GM20431 (cell line): ENCODE results near the gene INPP5D.
"Not testable (repeated sequence)": the region's sequence is repeated elsewhere in the genome, so short reads cannot be mapped to it uniquely, and the experiment has no call there.

Experiments used
- in situ Hi-C: fragments of 300-500 bp; cut with MseI, MboI; formaldehyde crosslinking; loops from one replicate; pipeline ENCODE4 v1.15.0; 2020; ENCODE audit warnings: low sequenced_read_pairs; ENCODE audit not compliant: unreplicated experiment

The INPP5D gene

GRCh38 chr2:233108611-233109490 lies 48.7 kb downstream of the INPP5D start:
- in situ Hi-C loops, result no loop called here

DNA sequence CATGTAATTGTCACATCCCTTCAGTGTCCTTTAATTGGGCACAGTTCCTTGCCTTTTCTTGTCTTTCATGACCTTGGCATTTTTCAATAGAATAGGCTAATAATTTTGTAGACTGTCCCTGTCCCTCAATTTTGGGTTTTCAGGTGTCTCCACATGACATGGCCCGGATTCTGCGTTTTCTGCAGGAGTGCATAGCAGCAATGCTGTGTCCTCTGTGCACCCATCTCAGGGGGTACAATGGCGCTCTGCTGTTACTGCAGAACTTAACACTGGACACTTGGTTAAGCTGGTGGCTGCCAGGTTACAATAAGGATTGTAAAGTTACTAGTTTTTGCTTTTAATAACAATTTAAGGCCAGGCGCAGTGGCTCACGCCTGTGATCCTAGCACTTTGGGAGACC lies 51.3 kb downstream of the INPP5D start:
- in situ Hi-C loops, result no loop called here

GRCh38 chr2:233112329-233112728 lies 52.2 kb downstream of the INPP5D start:
- in situ Hi-C loops, result no loop called here

- in situ Hi-C loops, result no loop called here
These were observed 52.8 kb downstream of the INPP5D start for GRCh38 chr2:233112776-233113452.

- in situ Hi-C loops, result no loop called here
These were observed 54.3 kb downstream of the INPP5D start for GRCh38 chr2:233114421-233114861.

GRCh38 chr2:233115121-233115520 lies 55.0 kb downstream of the INPP5D start:
- in situ Hi-C loops, result no loop called here

DNA sequence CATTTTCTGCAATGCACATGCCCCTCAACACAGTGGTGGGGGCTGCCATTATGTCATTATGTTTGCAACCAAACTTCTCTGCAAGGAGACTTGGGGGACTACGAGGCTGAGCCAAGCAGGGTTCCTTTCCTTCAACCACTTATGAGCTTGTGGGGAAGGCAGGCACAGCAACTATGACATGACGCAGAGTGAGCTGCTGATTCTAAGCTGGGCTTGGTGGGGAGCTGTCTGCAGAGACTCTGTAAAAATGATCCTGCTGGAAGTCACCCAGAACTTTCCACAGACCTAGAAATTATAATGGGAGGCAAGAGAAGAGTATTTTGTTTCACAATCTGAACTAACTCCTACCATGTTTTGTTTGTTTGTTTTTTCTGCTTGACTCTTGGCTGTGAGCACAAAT lies 55.6 kb downstream of the INPP5D start:
- in situ Hi-C loops, result no loop called here

- in situ Hi-C loops, result no loop called here
These were observed 56.8 kb downstream of the INPP5D start for GRCh38 chr2:233116946-233117345.

- in situ Hi-C loops, result no loop called here
These were observed 57.2 kb downstream of the INPP5D start for GRCh38 chr2:233117351-233117750.

- in situ Hi-C loops, result no loop called here
These were observed 57.9 kb downstream of the INPP5D start for GRCh38 chr2:233117811-233118647.

DNA sequence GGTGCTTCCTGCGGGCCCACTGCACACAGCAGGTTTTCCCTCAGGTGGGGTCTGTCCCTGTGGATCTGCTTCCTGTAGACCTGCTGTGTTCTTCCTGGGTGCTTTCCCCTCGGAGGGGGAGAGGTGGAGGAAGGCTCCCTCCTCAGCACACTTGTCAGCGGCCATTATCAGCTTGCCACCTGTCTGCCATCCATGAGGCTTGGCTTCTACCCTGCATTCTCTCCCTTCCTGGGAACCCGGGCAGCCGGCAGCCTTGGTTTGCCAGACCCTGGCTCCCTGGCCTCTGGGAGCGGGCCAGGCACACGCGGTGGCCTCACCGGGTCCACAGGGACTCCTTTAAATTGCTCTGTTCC lies 58.5 kb downstream of the INPP5D start:
- in situ Hi-C loops, result no loop called here

- in situ Hi-C loops, result no loop called here
These were observed 59.0 kb downstream of the INPP5D start for GRCh38 chr2:233119123-233119522.

- in situ Hi-C loops, result no loop called here
These were observed 59.7 kb downstream of the INPP5D start for GRCh38 chr2:233119806-233120205.

DNA sequence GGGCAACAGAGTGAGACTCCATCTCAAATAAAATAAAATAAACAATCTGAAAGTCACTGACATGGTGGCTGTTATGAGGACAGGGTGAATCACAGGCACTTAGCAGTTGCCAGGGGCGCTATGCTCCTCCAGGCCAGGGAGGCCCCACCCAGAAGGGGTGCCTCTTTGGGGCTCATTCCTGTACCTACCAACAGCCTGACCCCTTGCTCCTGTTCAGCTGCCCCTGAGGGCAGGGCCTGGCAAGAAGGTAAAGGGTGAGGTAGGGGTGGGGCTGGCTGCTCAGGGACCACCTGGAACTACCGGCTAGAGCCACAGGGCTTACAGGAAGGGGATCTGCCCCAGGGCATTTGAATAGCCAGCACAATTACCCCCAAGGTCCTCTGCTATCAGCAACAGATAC lies 60.3 kb downstream of the INPP5D start:
- in situ Hi-C loops, result no loop called here

- in situ Hi-C loops, result no loop called here
These were observed 61.7 kb downstream of the INPP5D start for GRCh38 chr2:233121856-233122255.

DNA sequence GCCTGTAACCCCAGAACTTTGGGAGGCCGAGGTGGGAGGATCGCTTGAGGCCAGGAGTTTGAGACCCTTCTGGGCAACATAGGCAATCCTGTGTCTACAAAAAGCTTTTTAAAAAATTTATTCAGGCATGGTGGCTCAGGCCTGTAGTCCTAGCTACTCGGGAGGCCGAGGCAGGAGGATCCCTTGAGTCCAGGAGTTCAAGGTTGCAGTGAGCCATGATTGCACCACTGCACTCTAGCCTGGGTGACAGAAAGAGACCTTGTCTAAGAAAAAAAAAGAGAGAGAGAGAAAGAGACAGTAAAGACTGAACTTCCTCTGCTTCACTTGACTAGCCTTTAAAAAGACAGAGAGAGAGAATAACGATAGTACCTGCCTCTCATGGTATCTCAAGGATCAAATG lies 62.4 kb downstream of the INPP5D start:
- in situ Hi-C loops, result no loop called here

DNA sequence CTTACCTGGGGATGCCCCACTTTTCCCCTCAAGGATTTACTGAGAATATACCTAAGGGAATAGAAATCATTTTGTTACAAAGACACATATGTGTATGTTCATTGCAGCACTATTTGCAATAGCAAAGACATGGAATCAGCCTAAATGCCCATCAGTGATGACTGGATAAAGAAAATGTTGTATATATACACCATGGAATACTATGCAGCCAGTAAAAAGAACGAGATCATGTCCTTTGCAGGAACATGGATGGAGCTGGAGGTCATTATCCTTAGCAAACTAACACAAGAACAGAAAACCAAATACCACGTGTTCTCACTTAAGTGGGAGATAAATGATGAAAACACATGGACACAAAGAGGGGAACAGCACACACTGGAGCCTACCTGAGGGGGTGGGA lies 63.4 kb downstream of the INPP5D start:
- in situ Hi-C loops, result not testable (repeated sequence)

- in situ Hi-C loops, result no loop called here
These were observed 64.4 kb downstream of the INPP5D start for GRCh38 chr2:233124421-233125080.

DNA sequence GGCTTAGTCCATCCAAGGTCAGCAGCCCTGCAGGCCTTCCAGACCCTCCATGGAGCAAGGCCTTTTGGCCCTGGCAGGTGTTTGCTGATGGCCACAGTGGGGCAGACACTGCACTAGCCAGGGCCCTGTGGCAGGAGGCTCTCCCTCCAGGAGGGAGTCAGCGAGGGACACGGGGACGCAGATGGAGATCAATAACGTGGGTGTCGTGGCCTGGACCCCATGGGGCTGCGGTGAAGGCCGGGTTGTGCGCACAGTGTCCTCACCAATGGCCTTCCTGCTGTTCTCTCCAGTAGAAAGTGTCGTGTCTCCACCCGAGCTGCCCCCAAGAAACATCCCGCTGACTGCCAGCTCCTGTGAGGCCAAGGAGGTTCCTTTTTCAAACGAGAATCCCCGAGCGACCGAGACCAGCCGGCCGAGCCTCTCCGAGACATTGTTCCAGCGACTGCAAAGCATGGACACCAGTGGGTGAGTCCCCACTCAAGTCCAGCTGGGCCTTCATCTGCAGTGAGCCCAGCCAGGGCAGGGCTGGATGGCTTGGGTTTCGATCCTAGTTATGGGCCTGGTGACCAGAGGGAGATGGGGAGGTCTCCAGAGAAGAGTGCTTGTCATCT lies 65.4 kb downstream of the INPP5D start:
- in situ Hi-C loops, result no loop called here
